Stomach (tissue), 9 donors: ENCODE measurements around the gene ATP8A2. TPM values are rescaled to one million over a fixed set of nuclear protein-coding genes. Genes with fewer than 3 reads are reported as not detected.
A peak's percentile ranks its signal among the peaks of the same experiment; 100 is the strongest.

ENCODE experiments used
- DNase-seq, 2 donors: peaks; one replicate each; pipeline versions ENCODE4 v3.0.0 to v3.0.0-alpha.2; 2013 to 2019
- H3K27ac ChIP-seq, 5 donors: fragments of 200-600 bp in 4 of 5; sonication (generic) in 4 of 5; one replicate each; pipeline ENCODE4 v1.5.1; 2013 to 2019; ENCODE audit warnings: mild to moderate bottlenecking in 1 of 5, moderate library complexity in 1 of 5
- H3K27me3 ChIP-seq, 3 donors: fragments of 200-600 bp; sonication (generic); one replicate each; pipeline ENCODE4 v1.5.1; 2017 to 2019; ENCODE audit warnings: mixed run types in 1 of 3
- H3K36me3 ChIP-seq, 4 donors: fragments of 200-600 bp; sonication (generic); 1 replicate in 3 of 4; 2 replicates in 1 of 4; pipeline ENCODE4 v1.5.1; 2016 to 2019
- H3K4me1 ChIP-seq, 4 donors: fragments of 200-600 bp; sonication (generic); one replicate each; pipeline ENCODE4 v1.5.1; 2016 to 2019
- H3K4me3 ChIP-seq, 4 donors: fragments of 200-600 bp; sonication (generic) in 3 of 4; one replicate each; pipeline ENCODE4 v1.5.1; 2016 to 2019; ENCODE audit warnings: mild to moderate bottlenecking in 1 of 4
- H3K9me3 ChIP-seq, 4 donors: fragments of 200-600 bp; sonication (generic); one replicate each; pipeline ENCODE4 v1.5.1; 2016 to 2019
- EP300 ChIP-seq: sonication (generic); formaldehyde crosslinking; IDR thresholded peaks from one replicate; pipeline ENCODE4 v1.6.1; 2017; ENCODE audit warnings: antibody characterized with exemption
- POLR2A ChIP-seq, 4 donors: fragments of 450-650 bp; IDR thresholded peaks; one replicate each; pipeline ENCODE4 v1.6.1; 2016; ENCODE audit warnings: antibody characterized with exemption in 4 of 4, control low read depth in 2 of 4, mild to moderate bottlenecking in 1 of 4, moderate library complexity in 1 of 4
- POLR2AphosphoS5 ChIP-seq, 3 donors: sonication (generic); formaldehyde crosslinking; IDR thresholded peaks; one replicate each; pipeline ENCODE4 v1.6.1; 2016; ENCODE audit warnings: antibody characterized with exemption in 3 of 3
- WGBS, 5 donors: extraction: QIAGEN DNeasy Blood & Tissue Kit in 3 of 5; methylation state at CpG; one replicate each; pipeline versions ENCODE4 v1.1.5 to v1.1.7; 2013 to 2018; 5-methylcytosine and 5-hydroxymethylcytosine counted together
- intact Hi-C: fragments of 100-400 bp; cut with DNase I; formaldehyde crosslinking; loops from one replicate; pipeline ENCODE4 v1.15.1; 2023; ENCODE audit warnings: low total_unique reads
- polyA plus RNA-seq, 3 donors: library from polyadenylated mRNA; stranded (reverse); fragments of 200-250 nt; gene quantifications; one replicate each; pipeline ENCODE4 v1.2.3, GENCODE V29; 2013
- total RNA-seq, 5 donors: library from RNA; depleted of rRNA; stranded (reverse); fragments of >200 nt; gene quantifications; one replicate each; pipeline versions ENCODE4 v1.1.0 to v1.2.3, GENCODE V29; 2014 to 2016
- TF ChIP-seq, protein P1 (sequence below), 7 experiments: fragments of 450-650 bp in 4 of 7; fragments of 200-600 bp in 3 of 7; sonication (generic) in 3 of 7; IDR thresholded peaks; one replicate each; pipeline ENCODE4 v1.5.1; 2016 to 2019; ENCODE audit warnings: antibody characterized with exemption in 7 of 7, control low read depth in 2 of 7, mild to moderate bottlenecking in 1 of 7
- donor health status: healthy with polysubstance abuse.
- donor health status: Bipolar disorder and iron deficiency.
- donor health status: healthy.

ATP8A2 gene
- total and polyA plus RNA-seq, 8 donors: 0.12 to 3.5 (median 0.20) TPM; not detected in 3

- no peak overlapping the region for H3K27ac ChIP-seq
- peaks cover 0 to 30% (median 20%) of the 10 kb centered on the region in 3 donors for H3K27me3 ChIP-seq
- H3K4me3 ChIP-seq: no peak overlapping the region
- DNase-seq: no peak
- H3K4me1 ChIP-seq: no peaks in the 10 kb centered on the region
- H3K36me3 ChIP-seq: no peaks in the 10 kb centered on the region
- TF ChIP-seq POLR2A (IDR thresholded peaks at IDR 0.05): no peak
- no peak for TF ChIP-seq POLR2AphosphoS5 (IDR thresholded peaks at IDR 0.05)
- TF ChIP-seq EP300: no peak
- TF ChIP-seq, protein P1, sequence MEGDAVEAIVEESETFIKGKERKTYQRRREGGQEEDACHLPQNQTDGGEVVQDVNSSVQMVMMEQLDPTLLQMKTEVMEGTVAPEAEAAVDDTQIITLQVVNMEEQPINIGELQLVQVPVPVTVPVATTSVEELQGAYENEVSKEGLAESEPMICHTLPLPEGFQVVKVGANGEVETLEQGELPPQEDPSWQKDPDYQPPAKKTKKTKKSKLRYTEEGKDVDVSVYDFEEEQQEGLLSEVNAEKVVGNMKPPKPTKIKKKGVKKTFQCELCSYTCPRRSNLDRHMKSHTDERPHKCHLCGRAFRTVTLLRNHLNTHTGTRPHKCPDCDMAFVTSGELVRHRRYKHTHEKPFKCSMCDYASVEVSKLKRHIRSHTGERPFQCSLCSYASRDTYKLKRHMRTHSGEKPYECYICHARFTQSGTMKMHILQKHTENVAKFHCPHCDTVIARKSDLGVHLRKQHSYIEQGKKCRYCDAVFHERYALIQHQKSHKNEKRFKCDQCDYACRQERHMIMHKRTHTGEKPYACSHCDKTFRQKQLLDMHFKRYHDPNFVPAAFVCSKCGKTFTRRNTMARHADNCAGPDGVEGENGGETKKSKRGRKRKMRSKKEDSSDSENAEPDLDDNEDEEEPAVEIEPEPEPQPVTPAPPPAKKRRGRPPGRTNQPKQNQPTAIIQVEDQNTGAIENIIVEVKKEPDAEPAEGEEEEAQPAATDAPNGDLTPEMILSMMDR (IDR thresholded peaks at IDR 0.05): no peak
- H3K9me3 ChIP-seq: no peaks in the 10 kb centered on the region
- intact Hi-C loops: no loop called here
- WGBS, 5 donors: 92 to 95% (median 93%) methylated on average over 31 to 32 of the region's 32 CpGs
Observed at GRCh38 chr13:25365720-25366235, 6.0 kb upstream of the ATP8A2 start.

GRCh38 chr13:25371158-25371874 lies 458 bp upstream of the ATP8A2 start:
- intact Hi-C loops: no loop called here
- H3K4me3 ChIP-seq: peak overlapping the region; percentile 39 to 56 (median 50)
- DNase-seq: no peak

GRCh38 chr13:25372284-25373081 lies 709 bp downstream of the ATP8A2 start:
- WGBS, 5 donors: 11 to 39% (median 16%) methylated on average over 35 to 78 of the region's 82 CpGs
- Histone ChIP-seq H3K4me3 (peak overlapping the region; percentile 39 to 56 (median 50)), H3K27me3 (peaks cover 15 to 83% (median 66%) of the 10 kb centered on the region in 3 donors), H3K4me1 (peaks cover 9 to 17% (median 13%) of the 10 kb centered on the region in 4 donors), H3K27ac (no peak overlapping the region), H3K9me3 (no peaks in the 10 kb centered on the region), H3K36me3 (no peaks in the 10 kb centered on the region)
- intact Hi-C loops: no loop called here
- peak in 1 of 2 donors; percentile 46 for DNase-seq
- TF ChIP-seq POLR2AphosphoS5 (IDR thresholded peaks at IDR 0.05) (no peak), EP300 (no peak), POLR2A (IDR thresholded peaks at IDR 0.05) (no peak)
- TF ChIP-seq, protein P1 (IDR thresholded peaks at IDR 0.05): no peak

More at GRCh38 chr13:25371158-25371874, 458 bp upstream of the ATP8A2 start:
- Histone ChIP-seq H3K4me1 (peaks cover 9 to 17% (median 13%) of the 10 kb centered on the region in 4 donors), H3K27ac (no peak overlapping the region), H3K36me3 (no peaks in the 10 kb centered on the region), H3K27me3 (peaks cover 15 to 80% (median 66%) of the 10 kb centered on the region in 3 donors), H3K9me3 (no peaks in the 10 kb centered on the region)
- TF ChIP-seq, protein P1 (IDR thresholded peaks at IDR 0.05): no peak
- no peak for TF ChIP-seq POLR2AphosphoS5 (IDR thresholded peaks at IDR 0.05)
- TF ChIP-seq EP300: no peak
- TF ChIP-seq POLR2A (IDR thresholded peaks at IDR 0.05): no peak
- 28 to 48% (median 36%) methylated on average over 14 to 20 of the region's 20 CpGs for WGBS, 5 donors

DNA sequence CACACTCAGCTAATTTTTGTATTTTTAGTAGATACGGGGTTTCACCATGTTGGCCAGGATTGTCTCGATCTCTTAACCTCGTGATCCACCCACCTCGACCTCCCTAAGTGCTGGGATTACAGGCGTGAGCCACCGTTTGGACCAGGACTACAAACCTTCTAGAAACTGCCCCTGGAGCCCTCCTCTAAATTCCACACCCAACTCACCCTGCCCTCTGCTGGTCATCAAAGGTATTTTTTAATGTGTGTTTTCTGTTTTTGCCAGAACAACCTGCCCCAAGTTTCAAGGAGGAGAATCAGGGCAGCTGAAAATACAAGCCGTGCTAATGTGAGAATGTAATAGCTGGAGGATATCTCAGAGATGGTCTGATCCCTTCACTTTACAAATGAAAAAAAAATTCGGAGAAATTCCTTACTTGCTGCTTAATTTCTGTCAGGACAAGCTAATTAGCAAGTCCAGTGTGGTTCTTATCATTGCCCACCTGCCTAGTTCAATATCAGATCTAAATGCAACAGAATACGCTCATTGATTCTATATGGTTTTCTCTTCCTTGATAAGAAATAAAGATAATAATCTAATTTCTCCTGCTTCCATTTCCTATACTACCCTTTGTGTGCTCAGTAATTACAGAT lies 4.1 kb downstream of the ATP8A2 start:
- Histone ChIP-seq H3K4me3 (no peak overlapping the region), H3K27me3 (peaks cover 15 to 55% (median 46%) of the 10 kb centered on the region in 3 donors), H3K36me3 (no peaks in the 10 kb centered on the region), H3K27ac (no peak overlapping the region), H3K4me1 (peaks cover 9 to 17% (median 13%) of the 10 kb centered on the region in 4 donors), H3K9me3 (no peaks in the 10 kb centered on the region)
- DNase-seq: peak in 1 of 2 donors; percentile 64
- intact Hi-C loops: no loop called here
- no peak for TF ChIP-seq POLR2A (IDR thresholded peaks at IDR 0.05)
- TF ChIP-seq, protein P1 (IDR thresholded peaks at IDR 0.05): peak in 5 of 7 experiments; percentile 29 to 68 (median 54)
- no peak for TF ChIP-seq EP300
- TF ChIP-seq POLR2AphosphoS5 (IDR thresholded peaks at IDR 0.05): no peak
- WGBS, 5 donors: 25 to 46% (median 33%) methylated on average over 9 of the region's 9 CpGs
